IPS DF 4.7 (cell line): ENCODE results near the gene NRGN.

Experiments
- DNase-seq: peaks from one replicate; pipeline ENCODE4 v3.0.0-alpha.2; 2013; ENCODE audit warnings: low spot score; ENCODE audit errors: extremely low read depth

Gene NRGN

GRCh38 chr11:124738713-124739478, 846 bp upstream of the NRGN start:
- no peak for DNase-seq

GRCh38 chr11:124740277-124740882, 638 bp downstream of the NRGN start:
- DNase-seq, result no peak

GRCh38 chr11:124742555-124742954, 2.8 kb downstream of the NRGN start:
- DNase-seq, result no peak

- DNase-seq, result no peak
These were observed 3.3 kb downstream of the NRGN start for GRCh38 chr11:124743050-124743449.

GRCh38 chr11:124745270-124745834, 5.6 kb downstream of the NRGN start:
- DNase-seq, result no peak

GRCh38 chr11:124745835-124746620, 6.3 kb downstream of the NRGN start:
- DNase-seq, result no peak

GRCh38 chr11:124746621-124747243, 7.0 kb downstream of the NRGN start:
- DNase-seq, result no peak

GRCh38 chr11:124747406-124748099, 7.8 kb downstream of the NRGN start:
- DNase-seq, result no peak

GRCh38 chr11:124748100-124748418, 8.3 kb downstream of the NRGN start:
- DNase-seq, result no peak

GRCh38 chr11:124748481-124749343, 9.0 kb downstream of the NRGN start:
- no peak for DNase-seq

GRCh38 chr11:124749912-124750311, 10.2 kb downstream of the NRGN start:
- no peak for DNase-seq

- no peak for DNase-seq
These were observed 11.6 kb downstream of the NRGN start for GRCh38 chr11:124751391-124751740.

- DNase-seq, result no peak
These were observed 12.2 kb downstream of the NRGN start, which contains the start of gene VSIG2 for GRCh38 chr11:124751741-124752470. Gene VSIG2 (minus strand): TSS chr11:124752255. CDS start chr11:124752137, 118 bp downstream.

- DNase-seq, result no peak
These were observed 12.8 kb downstream of the NRGN start for GRCh38 chr11:124752471-124753102.

GRCh38 chr11:124753205-124753604, 13.5 kb downstream of the NRGN start:
- DNase-seq, result no peak

GRCh38 chr11:124753624-124754023, 13.9 kb downstream of the NRGN start:
- DNase-seq, result no peak

GRCh38 chr11:124754309-124754708, 14.6 kb downstream of the NRGN start:
- no peak for DNase-seq

- no peak for DNase-seq
These were observed 15.0 kb downstream of the NRGN start for GRCh38 chr11:124754710-124755109.
